Endodermal cell (in vitro differentiated cells): ENCODE measurements around the gene ZNHIT2. TPM values are rescaled to one million over a fixed set of nuclear protein-coding genes. Genes with fewer than 3 reads are reported as not detected.

Source experiments
- DNase-seq: peaks from one replicate; pipeline ENCODE4 v3.0.0-alpha.2; 2017
- H3K27ac ChIP-seq: 2 replicates; pipeline ENCODE4 v1.5.1; 2013; ENCODE audit warnings: mild to moderate bottlenecking, low read depth, low read length, moderate library complexity
- H3K27me3 ChIP-seq: 2 replicates; pipeline ENCODE4 v1.6.1; 2013; ENCODE audit warnings: mild to moderate bottlenecking, low read length, moderate library complexity; ENCODE audit not compliant: insufficient read depth, control insufficient read depth, poor library complexity, severe bottlenecking
- H3K36me3 ChIP-seq: 2 replicates; pipeline ENCODE4 v1.7.0; 2013; ENCODE audit warnings: mild to moderate bottlenecking, low read length, moderate library complexity; ENCODE audit not compliant: control insufficient read depth, insufficient read depth
- H3K4me1 ChIP-seq: one replicate; pipeline ENCODE4 v1.7.0; 2013; ENCODE audit warnings: low read length; ENCODE audit not compliant: control insufficient read depth, insufficient read depth
- H3K4me3 ChIP-seq: 2 replicates; pipeline ENCODE4 v1.5.1; 2013; ENCODE audit warnings: mild to moderate bottlenecking, low read length, moderate library complexity
- H3K9ac ChIP-seq: 2 replicates; pipeline ENCODE4 v1.6.1; 2013; ENCODE audit warnings: mild to moderate bottlenecking, low read length, moderate library complexity; ENCODE audit not compliant: poor library complexity, severe bottlenecking; ENCODE audit errors: extremely low read depth
- H3K9me3 ChIP-seq: 2 replicates; pipeline ENCODE4 v1.6.1; 2013; ENCODE audit warnings: mild to moderate bottlenecking, low read length, moderate library complexity; ENCODE audit not compliant: control insufficient read depth
- H3K27ac Mint-ChIP-seq: 2 replicates; pipeline ENCODE4 v1.8.0; 2020; ENCODE audit warnings: mixed read lengths
- H3K27me3 Mint-ChIP-seq: 2 replicates; pipeline ENCODE4 v1.8.0; 2021; ENCODE audit warnings: mild to moderate bottlenecking, mixed read lengths; ENCODE audit not compliant: insufficient read depth
- H3K36me3 Mint-ChIP-seq: 2 replicates; pipeline ENCODE4 v1.8.0; 2020; ENCODE audit warnings: low read depth, mixed read lengths
- H3K4me1 Mint-ChIP-seq: 2 replicates; pipeline ENCODE4 v1.8.0; 2020; ENCODE audit warnings: mixed read lengths
- H3K4me3 Mint-ChIP-seq: 2 replicates; pipeline ENCODE4 v1.8.0; 2020; ENCODE audit warnings: mild to moderate bottlenecking, moderate library complexity, mixed read lengths
- H3K9me3 Mint-ChIP-seq: 2 replicates; pipeline ENCODE4 v1.8.0; 2020; ENCODE audit warnings: mild to moderate bottlenecking, mixed read lengths
- WGBS, 2 experiments: methylation state at CpG; one replicate each; pipeline versions ENCODE4 v1.1.5 to v1.1.7; 2013; ENCODE audit warnings: missing lambda C conversion rate in 2 of 2, mixed read lengths in 1 of 2; ENCODE audit not compliant: insufficient coverage in 1 of 2, insufficient read length in 1 of 2; 5-methylcytosine and 5-hydroxymethylcytosine counted together
- total RNA-seq, 2 donors: library from RNA; stranded (reverse); fragmentation: NEBNext Ultra II Directional in 1 of 2; extraction: Animal tissue kit (Norgen Biotek cat#: 25700) in 1 of 2; gene quantifications; 2 replicates in 1 of 2; 3 replicates in 1 of 2; pipeline ENCODE4 v1.2.1, GENCODE V29; 2021
- TF ChIP-seq, protein P1 (sequence below): fragments of 200-600 bp; sonication (generic); conservative IDR thresholded peaks from 2 replicates; pipeline ENCODE4 v1.5.0; 2021; ENCODE audit warnings: antibody characterized with exemption, mild to moderate bottlenecking

The ZNHIT2 gene
- total RNA-seq, 2 donors from 2014 or later: 11.0 to 11.8 TPM

DNA sequence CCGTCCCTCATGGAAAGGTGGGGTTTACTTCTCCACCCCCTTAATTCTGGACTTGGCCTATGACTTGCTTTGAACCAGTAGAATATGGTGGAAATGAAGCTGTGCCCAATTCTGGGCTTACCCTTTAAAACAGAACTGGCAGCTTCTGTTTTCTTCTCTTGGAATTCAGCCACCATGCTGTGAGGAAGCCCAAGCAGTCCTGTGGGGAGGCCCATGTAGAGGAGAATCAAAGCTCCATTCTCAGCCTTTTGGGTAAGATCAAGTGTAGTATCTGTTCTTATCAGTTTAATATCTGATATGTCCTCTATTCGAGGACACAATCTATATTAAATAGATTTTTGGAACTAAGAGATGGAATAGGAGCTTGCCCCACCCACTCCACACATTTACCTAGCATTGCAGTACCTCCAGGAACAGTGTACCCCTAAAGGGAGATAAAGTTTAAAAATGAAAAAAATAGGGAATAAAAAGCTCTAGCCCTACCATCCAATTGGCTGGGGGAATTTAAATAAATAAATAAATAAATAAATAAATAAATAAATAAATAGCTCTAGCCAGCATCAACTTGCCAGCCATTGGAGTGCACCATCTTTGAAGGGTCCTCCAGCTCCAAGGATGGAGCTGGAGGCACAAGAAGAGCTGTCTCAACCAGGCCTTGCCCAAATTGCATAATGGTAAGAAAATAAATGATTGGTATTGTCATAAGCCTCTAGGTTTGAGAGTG, 30.0 kb upstream of the ZNHIT2 start:
- TF ChIP-seq, protein P1, sequence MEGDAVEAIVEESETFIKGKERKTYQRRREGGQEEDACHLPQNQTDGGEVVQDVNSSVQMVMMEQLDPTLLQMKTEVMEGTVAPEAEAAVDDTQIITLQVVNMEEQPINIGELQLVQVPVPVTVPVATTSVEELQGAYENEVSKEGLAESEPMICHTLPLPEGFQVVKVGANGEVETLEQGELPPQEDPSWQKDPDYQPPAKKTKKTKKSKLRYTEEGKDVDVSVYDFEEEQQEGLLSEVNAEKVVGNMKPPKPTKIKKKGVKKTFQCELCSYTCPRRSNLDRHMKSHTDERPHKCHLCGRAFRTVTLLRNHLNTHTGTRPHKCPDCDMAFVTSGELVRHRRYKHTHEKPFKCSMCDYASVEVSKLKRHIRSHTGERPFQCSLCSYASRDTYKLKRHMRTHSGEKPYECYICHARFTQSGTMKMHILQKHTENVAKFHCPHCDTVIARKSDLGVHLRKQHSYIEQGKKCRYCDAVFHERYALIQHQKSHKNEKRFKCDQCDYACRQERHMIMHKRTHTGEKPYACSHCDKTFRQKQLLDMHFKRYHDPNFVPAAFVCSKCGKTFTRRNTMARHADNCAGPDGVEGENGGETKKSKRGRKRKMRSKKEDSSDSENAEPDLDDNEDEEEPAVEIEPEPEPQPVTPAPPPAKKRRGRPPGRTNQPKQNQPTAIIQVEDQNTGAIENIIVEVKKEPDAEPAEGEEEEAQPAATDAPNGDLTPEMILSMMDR: no peak
- H3K27ac Mint-ChIP-seq: no peak overlapping the region
- H3K36me3 Mint-ChIP-seq: no peaks in the 10 kb centered on the region
- peaks cover 15% of the 10 kb centered on the region for H3K9me3 ChIP-seq
- no peaks in the 10 kb centered on the region for H3K4me1 ChIP-seq
- no peak overlapping the region for H3K4me3 Mint-ChIP-seq
- DNase-seq: peak; percentile 16
- H3K9ac ChIP-seq: no peak overlapping the region
- no peaks in the 10 kb centered on the region for H3K36me3 ChIP-seq
- H3K27ac ChIP-seq: no peak overlapping the region
- no peaks in the 10 kb centered on the region for H3K4me1 Mint-ChIP-seq
- 78 to 79% methylated on average over 1 of the region's 2 CpGs for WGBS, 2 experiments
- H3K9me3 Mint-ChIP-seq: peaks cover 12% of the 10 kb centered on the region
- H3K27me3 Mint-ChIP-seq: peaks cover 32% of the 10 kb centered on the region
- H3K4me3 ChIP-seq: no peak overlapping the region
- H3K27me3 ChIP-seq: no peaks in the 10 kb centered on the region

DNA sequence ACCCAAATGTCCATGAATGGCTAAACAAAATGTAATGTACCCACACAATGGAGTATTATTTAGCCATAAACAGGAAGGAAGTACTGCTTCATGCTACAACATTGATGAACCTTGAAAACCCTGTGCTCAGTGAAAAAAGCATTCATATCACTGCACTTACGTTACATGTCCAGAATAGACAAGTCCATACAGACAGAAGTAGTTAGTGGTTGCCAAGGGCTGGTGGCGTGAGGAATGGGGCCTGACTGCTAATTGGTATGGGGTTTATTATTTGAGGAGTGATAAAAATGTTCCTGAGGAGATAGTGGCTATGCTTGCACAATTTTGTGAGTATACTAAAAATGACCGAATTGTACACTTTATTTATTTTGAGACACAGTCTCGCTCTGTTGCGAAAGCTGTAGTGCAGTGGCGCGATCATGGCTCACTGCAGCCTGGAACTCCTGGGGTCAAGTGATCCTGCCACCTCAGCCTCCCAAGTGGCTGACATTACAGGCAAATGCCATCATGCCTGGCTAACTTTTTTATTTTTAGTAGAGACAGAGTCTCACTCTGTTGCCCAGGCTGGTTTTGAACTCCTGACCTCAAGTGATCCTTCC, 24.5 kb upstream of the ZNHIT2 start:
- peak; percentile 9 for DNase-seq
- H3K36me3 ChIP-seq: no peaks in the 10 kb centered on the region
- no peak overlapping the region for H3K4me3 ChIP-seq
- H3K4me1 Mint-ChIP-seq: peaks cover 5% of the 10 kb centered on the region
- peaks cover 6% of the 10 kb centered on the region for H3K27me3 ChIP-seq
- no peak overlapping the region for H3K27ac Mint-ChIP-seq
- no peaks in the 10 kb centered on the region for H3K4me1 ChIP-seq
- no peak overlapping the region for H3K9ac ChIP-seq
- H3K9me3 Mint-ChIP-seq: peaks cover 8% of the 10 kb centered on the region
- H3K4me3 Mint-ChIP-seq: no peak overlapping the region
- H3K36me3 Mint-ChIP-seq: no peaks in the 10 kb centered on the region
- H3K27ac ChIP-seq: no peak overlapping the region
- H3K27me3 Mint-ChIP-seq: peaks cover 33% of the 10 kb centered on the region
- TF ChIP-seq, protein P1: no peak
- H3K9me3 ChIP-seq: peaks cover 9% of the 10 kb centered on the region
- WGBS, 2 experiments: 94 to 95% methylated on average over 7 of the region's 7 CpGs

DNA sequence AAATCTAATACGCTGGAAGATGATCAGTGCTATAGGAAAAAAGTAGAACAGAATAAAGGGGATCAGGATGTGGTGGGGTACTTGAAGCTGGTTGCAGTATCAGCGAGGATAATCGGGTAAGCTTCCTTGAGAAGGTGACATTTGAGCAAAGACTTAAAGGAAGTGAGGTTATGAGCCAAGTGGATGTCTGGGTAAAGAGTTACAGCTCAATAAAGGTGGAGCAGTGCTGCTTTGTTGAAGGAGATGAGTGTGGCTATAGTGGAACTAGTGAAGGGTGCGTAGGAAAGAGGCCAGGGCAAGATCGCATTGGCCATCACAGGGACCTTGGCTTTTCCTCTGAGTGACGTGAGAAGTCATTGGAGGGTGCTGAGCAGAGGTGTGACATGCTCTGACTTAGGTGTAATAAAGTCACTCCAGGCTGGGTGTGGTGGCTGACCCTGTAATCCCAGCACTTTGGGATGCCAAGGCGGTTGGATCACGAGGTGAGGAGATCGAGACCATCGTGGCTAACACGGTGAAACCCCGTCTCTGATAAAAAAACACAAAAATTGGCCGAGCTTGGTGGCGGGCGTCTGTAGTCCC, 19.1 kb upstream of the ZNHIT2 start:
- Histone ChIP-seq H3K9ac (no peak overlapping the region), H3K27me3 (peaks cover 3% of the 10 kb centered on the region), H3K36me3 (peaks cover 14% of the 10 kb centered on the region), H3K4me3 (no peak overlapping the region), H3K9me3 (no peaks in the 10 kb centered on the region), H3K27ac (no peak overlapping the region), H3K4me1 (no peaks in the 10 kb centered on the region)
- no peaks in the 10 kb centered on the region for H3K9me3 Mint-ChIP-seq
- TF ChIP-seq, protein P1: no peak
- H3K36me3 Mint-ChIP-seq: peaks cover 12% of the 10 kb centered on the region
- no peak overlapping the region for H3K4me3 Mint-ChIP-seq
- DNase-seq: no peak
- H3K27me3 Mint-ChIP-seq: peaks cover 11% of the 10 kb centered on the region
- peaks cover 24% of the 10 kb centered on the region for H3K4me1 Mint-ChIP-seq
- H3K27ac Mint-ChIP-seq: no peak overlapping the region
- WGBS, 2 experiments: 81 to 94% methylated on average over 15 of the region's 15 CpGs
